SH-SY5Y (cell line): ENCODE results near the gene C12orf60.

Experiments
- GATA2 ChIP-seq: IDR thresholded peaks from 2 replicates; pipeline ENCODE4 v1.6.1; 2011; ENCODE audit warnings: mild to moderate bottlenecking, low read depth, low read length
- GATA3 ChIP-seq: IDR thresholded peaks from 2 replicates; pipeline ENCODE4 v1.6.1; 2011; ENCODE audit warnings: low read depth, mild to moderate bottlenecking, low read length, moderate library complexity

The C12orf60 gene

DNA sequence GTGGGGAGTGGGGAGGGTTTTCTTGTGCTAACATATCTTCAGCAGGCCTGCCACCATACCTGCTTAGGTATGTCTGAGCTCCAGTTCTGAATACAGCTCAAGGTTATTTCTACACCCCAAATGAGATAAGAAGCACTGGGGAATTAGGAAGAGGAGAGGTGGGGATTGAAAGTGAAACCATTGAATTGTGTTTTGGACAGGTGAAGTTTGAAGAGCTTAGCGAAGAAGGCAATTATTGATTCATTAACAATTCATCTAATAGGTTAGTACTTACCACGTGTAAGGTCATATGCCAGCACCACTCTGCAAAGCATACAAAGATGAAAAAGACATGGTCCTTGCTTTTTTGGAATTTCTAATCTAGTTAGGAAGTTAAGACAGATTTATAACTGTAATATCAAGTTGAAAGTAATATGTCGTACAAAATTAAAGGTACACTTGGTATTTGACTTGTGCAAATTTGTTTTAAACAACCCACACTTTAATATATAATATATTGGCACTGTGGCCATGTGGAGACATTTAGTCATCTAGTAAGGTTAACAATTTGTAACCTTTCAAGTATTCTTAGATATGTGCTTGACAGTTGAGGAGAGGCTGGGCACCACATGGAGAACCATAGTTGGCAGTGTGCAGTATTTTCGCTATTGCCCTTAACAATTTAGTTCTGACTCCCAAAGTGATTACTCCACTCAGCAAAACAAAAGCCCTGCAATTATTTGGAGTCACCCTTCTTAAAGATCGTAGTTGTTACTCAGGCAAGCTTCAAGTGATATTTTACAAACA, 6.9 kb downstream of the C12orf60 start:
- TF ChIP-seq GATA3 (no peak), GATA2 (no peak)

DNA sequence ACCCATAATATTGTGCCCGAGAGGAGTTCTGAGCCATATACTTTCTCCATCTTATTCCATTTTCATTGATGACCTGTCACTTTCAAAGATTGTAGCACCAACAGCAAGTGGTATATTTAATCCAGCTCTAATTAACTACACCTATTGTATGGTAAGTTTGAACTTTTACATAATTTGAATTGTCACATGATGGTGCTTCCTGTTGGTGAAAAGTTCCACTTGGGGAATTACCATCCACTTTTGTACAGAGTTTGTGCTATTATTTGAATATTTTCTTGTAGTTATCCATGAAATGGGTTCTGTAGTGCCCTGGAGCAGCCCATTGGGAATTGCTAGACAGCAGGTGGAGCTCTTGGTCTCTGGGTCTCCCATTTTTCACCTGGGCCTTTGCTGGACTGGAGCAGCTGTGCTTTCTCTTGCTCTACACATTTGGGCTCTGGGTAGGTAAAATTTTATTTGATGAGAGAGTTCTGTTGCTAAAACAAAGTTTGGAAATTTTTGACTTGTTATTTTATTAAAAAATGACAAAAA, 7.5 kb downstream of the C12orf60 start:
- TF ChIP-seq GATA2 (no peak), GATA3 (no peak)

DNA sequence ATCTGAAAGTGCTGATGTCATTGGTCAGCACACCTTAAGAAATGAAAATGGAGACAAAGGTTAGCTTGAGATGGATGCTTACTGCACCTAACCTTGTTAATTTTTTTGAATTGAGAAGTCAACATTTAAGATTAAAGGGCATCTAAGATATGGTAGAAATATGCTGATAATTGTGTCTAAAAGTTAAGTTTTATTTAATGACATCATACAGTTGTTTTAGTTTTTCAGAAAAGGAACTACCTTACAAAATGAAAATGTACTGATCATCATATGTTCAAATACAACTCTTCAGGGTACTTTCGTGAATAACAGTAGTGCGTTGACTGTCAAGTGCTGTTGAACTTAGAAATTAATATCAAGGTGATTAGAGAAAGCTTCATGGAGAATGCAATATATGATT, 8.0 kb downstream of the C12orf60 start:
- TF ChIP-seq GATA3 (no peak), GATA2 (no peak)

DNA sequence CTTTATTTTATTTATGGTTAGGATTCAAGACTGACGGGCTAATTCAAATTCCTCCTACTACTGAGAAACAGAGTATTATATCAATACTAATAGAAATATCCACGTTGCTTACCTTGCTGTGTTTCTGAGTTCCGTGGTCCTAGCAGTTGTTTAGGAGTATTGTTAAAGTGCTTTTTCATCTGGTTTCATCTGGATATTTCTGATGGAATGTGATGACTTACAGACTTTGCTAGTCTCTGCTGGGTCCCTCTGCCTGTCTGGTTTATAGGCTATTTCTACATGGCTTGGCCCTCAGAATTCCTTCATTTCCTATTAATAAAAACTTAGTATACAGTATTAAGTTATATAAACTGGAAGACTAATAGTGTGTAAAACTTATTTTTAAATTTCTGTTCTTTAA, 10.5 kb downstream of the C12orf60 start, which contains the start of gene SMCO3:
Gene SMCO3 (minus strand): TSS at position 169 of the 400 bp plus-strand sequence. CDS start 7,502 bp downstream, outside the sequence.
- TF ChIP-seq GATA3, result no peak
- TF ChIP-seq GATA2, result no peak

DNA sequence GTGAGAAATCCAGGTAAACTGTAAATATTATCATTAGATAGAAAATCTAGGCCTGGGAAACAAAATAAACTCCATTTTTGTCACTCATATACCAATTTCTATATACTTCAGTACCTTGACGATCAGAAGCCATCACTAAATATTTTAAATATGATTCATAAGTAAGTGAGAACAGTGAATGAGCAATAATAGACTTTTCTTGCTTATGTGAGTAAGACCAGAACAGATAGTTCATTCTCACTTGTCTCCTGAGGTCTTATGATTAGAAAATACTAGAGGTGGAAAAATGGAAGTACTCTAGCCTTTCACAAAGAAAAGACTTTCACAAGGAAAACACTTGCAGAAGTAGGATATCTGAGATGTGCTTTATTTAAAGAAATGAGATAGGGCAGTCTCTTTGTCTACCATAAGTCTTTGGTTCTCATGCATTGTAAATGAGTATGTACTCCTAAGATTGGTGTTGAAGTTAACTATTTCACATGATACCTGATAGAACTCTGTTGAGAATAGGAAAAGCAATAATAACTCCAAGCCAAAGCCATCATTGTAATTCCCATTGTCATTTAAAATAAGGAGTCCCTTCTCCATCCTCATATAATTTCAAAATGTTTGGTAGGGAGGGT, 20.7 kb downstream of the C12orf60 start:
- no peak for TF ChIP-seq GATA2
- no peak for TF ChIP-seq GATA3

DNA sequence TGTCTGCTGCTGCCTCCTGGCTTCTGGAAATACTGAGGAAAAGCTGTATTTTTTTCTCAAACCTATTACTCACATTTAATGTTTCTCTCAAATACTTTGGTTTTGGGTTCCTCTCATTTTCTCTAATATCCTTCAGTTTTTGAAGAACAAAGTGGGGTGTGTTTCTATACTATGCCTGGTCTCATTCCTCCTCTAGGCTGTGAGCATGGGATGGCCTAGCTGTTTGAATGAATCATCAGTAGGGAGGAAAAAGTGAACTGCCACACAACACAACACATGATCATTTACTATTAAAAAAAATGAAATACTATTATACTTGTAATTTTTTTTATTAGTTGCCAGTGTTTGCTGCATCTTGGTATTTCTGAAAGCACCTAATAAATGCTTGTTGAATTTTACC, 21.8 kb downstream of the C12orf60 start:
- TF ChIP-seq GATA2, result no peak
- TF ChIP-seq GATA3, result no peak

DNA sequence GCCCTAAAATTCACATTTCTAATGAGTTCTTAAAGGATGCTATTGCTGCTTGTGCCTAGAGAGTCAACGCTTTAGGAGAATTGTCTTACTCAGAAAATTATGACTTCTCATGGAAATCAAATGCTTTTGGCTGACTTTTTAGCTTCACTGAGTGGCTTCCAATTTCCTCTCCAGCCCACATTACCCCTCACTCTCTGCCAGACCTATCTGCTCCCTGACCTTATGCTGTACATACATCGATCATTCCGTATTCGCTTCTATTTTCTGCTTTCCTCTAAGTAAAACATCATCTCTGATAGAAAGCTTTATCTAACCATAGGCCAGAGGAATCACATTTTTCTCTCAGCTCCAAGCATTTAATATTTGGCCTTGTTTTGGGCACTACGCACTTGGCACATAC, 23.0 kb downstream of the C12orf60 start:
- TF ChIP-seq GATA2 (no peak), GATA3 (no peak)

DNA sequence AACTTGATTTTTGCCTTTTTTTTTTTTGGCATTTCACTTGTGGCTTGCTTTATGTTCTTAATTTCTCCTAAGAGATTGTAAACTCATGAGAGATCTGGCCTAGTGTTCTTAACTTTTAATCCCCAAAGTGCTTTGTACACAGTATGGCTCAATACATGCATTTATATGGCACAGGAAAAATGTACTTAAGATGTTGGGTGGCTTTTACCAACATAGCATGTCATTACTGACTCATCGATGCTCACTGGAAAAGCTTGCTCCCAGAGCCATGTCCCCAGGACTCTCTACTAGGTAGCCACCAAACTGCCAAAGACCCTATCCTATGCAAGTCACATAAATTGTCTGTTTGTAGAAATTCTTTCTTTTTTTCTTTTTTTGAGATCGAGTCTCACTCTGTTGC, 23.6 kb downstream of the C12orf60 start:
- TF ChIP-seq GATA3, result no peak
- TF ChIP-seq GATA2, result no peak

DNA sequence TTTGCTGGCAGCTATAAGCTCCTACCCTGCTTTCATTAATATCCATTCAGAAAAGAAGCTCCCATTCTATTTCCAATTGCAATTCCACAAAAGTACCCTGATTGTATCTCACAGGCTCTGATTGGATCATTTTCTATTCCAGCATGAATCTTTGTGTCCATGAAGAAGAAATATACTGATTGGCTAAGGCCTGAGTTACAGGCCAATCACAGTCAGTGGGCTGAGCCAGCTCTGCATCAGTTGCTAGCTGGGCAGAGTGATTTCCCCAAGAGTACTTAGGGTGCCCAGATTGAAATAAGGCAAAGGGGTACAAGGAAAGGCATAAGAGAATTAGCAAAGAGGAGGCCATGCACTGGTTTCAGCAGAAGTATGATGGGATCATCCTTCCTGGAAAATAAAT, 25.4 kb downstream of the C12orf60 start:
- TF ChIP-seq GATA2 (no peak), GATA3 (no peak)

DNA sequence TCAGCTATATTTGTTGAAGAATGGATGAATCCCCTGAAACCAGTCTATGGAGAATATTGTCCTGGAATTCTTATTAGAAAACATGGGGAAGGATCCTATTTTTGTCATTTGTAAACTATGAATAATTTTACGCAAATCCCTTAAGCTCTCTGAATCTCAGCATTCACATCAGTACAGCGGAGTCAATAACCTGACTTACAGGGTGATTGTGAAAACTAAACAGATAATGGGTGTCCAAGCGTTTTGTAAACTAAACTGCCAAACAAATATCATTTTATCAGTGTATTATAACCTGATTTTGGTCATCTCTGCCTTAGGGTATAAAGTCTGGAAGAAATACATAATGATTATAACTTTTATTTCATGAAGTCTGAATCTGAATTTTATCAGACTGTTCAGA, 29.9 kb downstream of the C12orf60 start:
- TF ChIP-seq GATA2 (no peak), GATA3 (no peak)

DNA sequence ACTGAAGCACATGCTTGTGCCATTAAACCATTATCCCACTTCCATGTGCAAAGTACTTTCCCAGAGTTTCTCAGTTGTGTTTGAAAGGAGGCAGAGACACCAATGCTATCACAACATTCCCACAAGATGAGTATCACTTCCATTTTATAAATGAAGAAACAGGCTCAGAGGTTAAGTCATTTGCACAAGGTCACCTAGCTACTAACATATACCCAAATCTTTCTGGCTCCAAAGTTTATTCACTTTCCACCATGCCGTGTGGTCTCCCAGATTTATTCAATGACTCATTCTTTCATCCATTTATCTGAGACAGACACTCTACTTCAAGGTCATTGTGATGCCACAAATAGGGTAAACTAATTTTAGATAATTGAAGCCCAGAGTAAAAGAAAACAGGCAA, 30.5 kb downstream of the C12orf60 start:
- TF ChIP-seq GATA3 (no peak), GATA2 (no peak)

DNA sequence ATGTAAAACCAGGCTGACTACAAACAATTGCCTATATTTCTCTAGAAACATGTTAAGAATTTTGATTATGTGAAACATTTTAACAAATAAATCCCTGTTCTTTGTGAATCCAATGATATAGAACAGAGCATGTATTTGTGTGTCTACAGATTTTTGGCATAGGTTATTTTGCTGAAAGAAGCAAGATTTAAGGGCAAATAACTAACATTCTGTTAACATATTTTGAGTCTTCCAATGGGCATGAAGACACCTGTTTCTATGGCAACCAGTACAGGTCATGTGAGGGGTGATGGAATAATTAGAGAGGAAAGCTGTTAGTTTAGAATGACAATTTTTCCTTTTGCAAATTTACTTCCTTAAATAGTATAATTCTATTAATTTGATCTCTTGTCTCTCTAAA, 31.0 kb downstream of the C12orf60 start:
- TF ChIP-seq GATA2, result no peak
- TF ChIP-seq GATA3, result no peak

DNA sequence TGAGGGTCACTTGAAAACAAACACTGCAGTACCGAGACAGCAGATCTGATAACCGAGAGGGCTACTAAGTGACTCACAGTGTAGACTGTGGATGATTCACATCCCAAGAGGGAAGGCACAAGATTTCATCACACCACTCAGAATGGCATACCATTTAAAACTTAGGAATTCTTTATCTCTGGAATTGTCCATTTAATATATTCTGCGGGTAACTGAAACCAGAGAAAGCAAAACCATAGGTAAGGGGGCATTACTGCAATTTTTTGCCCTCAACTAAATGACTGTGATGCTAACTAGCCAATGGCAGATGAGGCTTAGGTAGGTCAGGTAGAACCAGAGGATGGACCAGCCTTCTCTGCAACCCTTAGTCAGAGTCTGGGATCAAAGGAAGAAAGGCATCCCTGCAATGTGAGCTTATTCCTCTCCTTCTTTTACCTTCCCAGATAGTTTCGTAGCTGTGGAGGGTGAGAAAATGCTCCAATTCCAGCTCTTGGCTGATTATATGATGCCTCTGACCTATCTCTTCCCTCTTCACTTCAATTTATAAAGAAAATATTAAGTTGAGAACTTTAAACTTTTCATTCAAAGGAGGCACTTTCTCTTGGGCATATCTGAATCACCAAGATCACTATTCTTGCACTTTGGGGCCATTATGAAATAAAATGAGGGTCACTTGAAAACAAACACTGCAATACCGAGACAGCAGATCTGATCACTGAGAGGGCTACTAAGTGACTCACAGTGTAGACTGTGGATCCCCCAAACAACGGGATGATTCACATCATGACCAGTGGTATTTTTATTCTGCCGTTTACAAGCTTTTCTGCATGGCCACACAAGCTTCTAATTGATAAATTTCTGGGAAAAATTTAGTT, 33.1 kb downstream of the C12orf60 start:
- no peak for TF ChIP-seq GATA2
- no peak for TF ChIP-seq GATA3

DNA sequence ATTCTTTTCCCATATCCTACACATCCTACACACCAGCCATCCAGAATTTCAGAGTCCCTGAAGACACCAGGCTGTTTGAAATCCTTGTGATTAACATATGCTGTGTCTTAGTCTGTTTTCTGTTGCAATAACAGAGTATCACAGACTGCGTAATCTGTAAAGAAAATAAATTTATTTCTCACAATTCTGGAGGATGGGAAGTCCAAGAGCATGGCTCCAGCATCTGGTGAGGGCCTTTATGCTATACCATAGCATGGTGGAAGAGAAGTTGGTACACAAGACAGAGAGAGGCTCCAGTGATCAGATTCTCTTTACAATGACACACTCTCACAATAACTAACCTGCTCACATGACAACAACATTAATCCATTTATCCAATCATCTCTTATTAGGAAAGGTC, 35.8 kb downstream of the C12orf60 start:
- TF ChIP-seq GATA2, result no peak
- no peak for TF ChIP-seq GATA3
